ENCODE data around the gene CEP63. TPM values are rescaled to one million over a fixed set of nuclear protein-coding genes. Genes with fewer than 3 reads are reported as not detected.

CEP63 gene
- polyA plus RNA-seq, 3 donors, result 11.1 to 18.8 (median 17.2) TPM

GRCh38 chr3:134605556-134605955, 119.7 kb downstream of the CEP63 start:
- H3K27ac Mint-ChIP-seq, result peak overlapping the region in 4 of 7 donors; percentile 0 to 71 (median 42)
- Histone ChIP-seq H3K4me1 (ENCODE audit: control insufficient read depth in 1 of 2, insufficient read depth in 2 of 2, low read length in 2 of 2) (peaks cover 40 to 52% of the 10 kb centered on the region in 2 donors), H3K9me3 (replicated peaks in 1 of 2; ENCODE audit: control insufficient read depth in 1 of 2, insufficient read depth in 1 of 2, low read length in 2 of 2) (no peaks in the 10 kb centered on the region), H4K20me1 (ENCODE audit: insufficient read depth, low read length) (no peaks in the 10 kb centered on the region), H3K4me3 (replicated peaks in 1 of 3; ENCODE audit: low read depth in 2 of 3, low read length in 3 of 3) (peak overlapping the region in 1 of 3 experiments; percentile 60), H2AFZ (ENCODE audit: insufficient read depth, low read depth, low read length, poor library complexity, severe bottlenecking) (peak overlapping the region; percentile 60), H3K79me2 (ENCODE audit: insufficient read depth, low read length) (no peaks in the 10 kb centered on the region), H3K27me3 (ENCODE audit: control insufficient read depth in 2 of 2, insufficient read depth in 2 of 2, low read length in 2 of 2) (no peaks in the 10 kb centered on the region), H3K27ac (ENCODE audit: low read depth in 1 of 2, low read length in 2 of 2) (no peak overlapping the region), H3K4me2 (replicated peaks; ENCODE audit: extremely low read depth, low read length, poor library complexity, severe bottlenecking) (peak overlapping the region; percentile 71), H3K9ac (ENCODE audit: insufficient read depth, low read length, poor library complexity, severe bottlenecking) (peak overlapping the region; percentile 41), H3K36me3 (replicated peaks in 1 of 2; ENCODE audit: control insufficient read depth in 1 of 2, insufficient read depth in 2 of 2, low read length in 2 of 2) (no peaks in the 10 kb centered on the region)
- WGBS (ENCODE audit: insufficient coverage), result 39% methylated on average over 6 of the region's 6 CpGs
- H3K27me3 Mint-ChIP-seq (ENCODE audit: low read depth in 3 of 3), result peaks cover 1 to 5% (median 2%) of the 10 kb centered on the region in 3 donors
- no peaks in the 10 kb centered on the region for H3K36me3 Mint-ChIP-seq
- no peak for TF ChIP-seq CTCF (IDR thresholded peaks at IDR 0.05)
- peak overlapping the region in 1 of 2 donors; percentile 59 for H3K4me3 Mint-ChIP-seq
- no peaks in the 10 kb centered on the region for H3K9me3 Mint-ChIP-seq
- intact Hi-C loops (cut with micrococcal nuclease), result loop anchor here in 1 of 2 donors (10.0 kb wide), 1 partner anchor 1289 kb away; no protein-coding TSS in a partner anchor
- H3K4me1 Mint-ChIP-seq, result peaks cover 60% of the 10 kb centered on the region
- DNase-seq, result no peak

- peak overlapping the region; percentile 14 to 56 for H3K27ac ChIP-seq (ENCODE audit: low read depth in 1 of 2, low read length in 2 of 2)
- TF ChIP-seq CTCF (IDR thresholded peaks at IDR 0.05), result no peak
- peak overlapping the region; percentile 71 for H3K4me2 ChIP-seq (replicated peaks; ENCODE audit: extremely low read depth, low read length, poor library complexity, severe bottlenecking)
- peak overlapping the region; percentile 60 for H2AFZ ChIP-seq (ENCODE audit: insufficient read depth, low read depth, low read length, poor library complexity, severe bottlenecking)
- Mint-ChIP-seq H3K4me3 (peak overlapping the region; percentile 59 to 77), H3K9me3 (no peaks in the 10 kb centered on the region), H3K4me1 (peaks cover 56% of the 10 kb centered on the region), H3K27me3 (ENCODE audit: low read depth in 3 of 3) (peaks cover 1 to 5% (median 2%) of the 10 kb centered on the region in 3 donors), H3K36me3 (no peaks in the 10 kb centered on the region), H3K27ac (peak overlapping the region; percentile 34 to 71 (median 52))
- H3K27me3 ChIP-seq (ENCODE audit: control insufficient read depth in 2 of 2, insufficient read depth in 2 of 2, low read length in 2 of 2), result no peaks in the 10 kb centered on the region
- no peaks in the 10 kb centered on the region for H3K36me3 ChIP-seq (replicated peaks in 1 of 2; ENCODE audit: control insufficient read depth in 1 of 2, insufficient read depth in 2 of 2, low read length in 2 of 2)
- WGBS (ENCODE audit: insufficient coverage), result 10% methylated on average over 10 of the region's 12 CpGs
- intact Hi-C loops (cut with micrococcal nuclease), result loop anchor here in 1 of 2 donors (10.0 kb wide), 1 partner anchor 1288 kb away; no protein-coding TSS in a partner anchor
- no peaks in the 10 kb centered on the region for H4K20me1 ChIP-seq (ENCODE audit: insufficient read depth, low read length)
- peak overlapping the region in 1 of 3 experiments; percentile 60 for H3K4me3 ChIP-seq (replicated peaks in 1 of 3; ENCODE audit: low read depth in 2 of 3, low read length in 3 of 3)
- H3K4me1 ChIP-seq (ENCODE audit: control insufficient read depth in 1 of 2, insufficient read depth in 2 of 2, low read length in 2 of 2), result peaks cover 40 to 52% of the 10 kb centered on the region in 2 donors
- H3K9me3 ChIP-seq (replicated peaks in 1 of 2; ENCODE audit: control insufficient read depth in 1 of 2, insufficient read depth in 1 of 2, low read length in 2 of 2), result no peaks in the 10 kb centered on the region
- peak overlapping the region; percentile 41 for H3K9ac ChIP-seq (ENCODE audit: insufficient read depth, low read length, poor library complexity, severe bottlenecking)
- DNase-seq, result peak in 1 of 3 donors; percentile 16
- H3K79me2 ChIP-seq (ENCODE audit: insufficient read depth, low read length), result no peaks in the 10 kb centered on the region
These were observed 120.5 kb downstream of the CEP63 start for GRCh38 chr3:134606033-134607025.
